Sigmoid colon (tissue), 7 donors: ENCODE data around the gene EMX2. TPM values are rescaled to one million over a fixed set of nuclear protein-coding genes. Genes with fewer than 3 reads are reported as not detected.
A peak's percentile ranks its signal among the peaks of the same experiment; 100 is the strongest.

Experiments used
- DNase-seq: peaks from one replicate; pipeline ENCODE4 v3.0.0-alpha.2; 2019
- H3K27ac ChIP-seq, 4 donors: fragments of 200-600 bp; sonication (generic); one replicate each; pipeline ENCODE4 v1.5.1; 2016 to 2019; ENCODE audit warnings: mild to moderate bottlenecking in 1 of 4
- H3K27me3 ChIP-seq, 3 donors: fragments of 200-600 bp; sonication (generic); one replicate each; pipeline ENCODE4 v1.5.1; 2019; ENCODE audit warnings: mild to moderate bottlenecking in 1 of 3
- H3K36me3 ChIP-seq, 4 donors: fragments of 200-600 bp; sonication (generic); one replicate each; pipeline ENCODE4 v1.5.1; 2016 to 2019
- H3K4me1 ChIP-seq, 4 donors: fragments of 200-600 bp; sonication (generic); one replicate each; pipeline ENCODE4 v1.5.1; 2017 to 2019
- H3K4me3 ChIP-seq, 4 donors: fragments of 200-600 bp; sonication (generic); one replicate each; pipeline ENCODE4 v1.5.1; 2017 to 2019; ENCODE audit warnings: mild to moderate bottlenecking in 2 of 4, moderate library complexity in 1 of 4
- H3K9me3 ChIP-seq, 4 donors: fragments of 200-600 bp in 3 of 4; sonication (generic) in 3 of 4; one replicate each; pipeline versions ENCODE4 v1.5.1 to v1.6.1; 2013 to 2019
- CTCF ChIP-seq, 4 experiments: fragments of 450-650 bp in 3 of 4; fragments of 200-600 bp in 1 of 4; IDR thresholded peaks; one replicate each; pipeline ENCODE4 v1.5.1; 2016 to 2019; ENCODE audit warnings: antibody characterized with exemption in 4 of 4, mild to moderate bottlenecking in 3 of 4, moderate library complexity in 2 of 4
- EP300 ChIP-seq, 4 donors: sonication (generic); formaldehyde crosslinking; IDR thresholded peaks; one replicate each; pipeline ENCODE4 v1.6.1; 2017; ENCODE audit warnings: antibody characterized with exemption in 4 of 4
- POLR2A ChIP-seq, 2 donors: fragments of 450-650 bp; IDR thresholded peaks; one replicate each; pipeline ENCODE4 v1.6.1; 2016; ENCODE audit warnings: antibody characterized with exemption in 2 of 2, mild to moderate bottlenecking in 2 of 2, moderate library complexity in 2 of 2
- POLR2AphosphoS5 ChIP-seq, 4 donors: sonication (generic); formaldehyde crosslinking; IDR thresholded peaks; one replicate each; pipeline ENCODE4 v1.6.1; 2017; ENCODE audit warnings: antibody characterized with exemption in 4 of 4
- WGBS, 2 donors: extraction: QIAGEN DNeasy Blood & Tissue Kit; methylation state at CpG; one replicate each; pipeline ENCODE4 v1.1.7; 2013; 5-methylcytosine and 5-hydroxymethylcytosine counted together
- intact Hi-C: fragments of 100-400 bp; cut with DNase I; formaldehyde crosslinking; loops from one replicate; pipeline ENCODE4 v1.15.1; 2023
- polyA plus RNA-seq, 3 donors: library from polyadenylated mRNA; stranded (reverse); fragments of 200-250 nt; gene quantifications; one replicate each; pipeline ENCODE4 v1.2.3, GENCODE V29; 2013
- total RNA-seq, 4 donors: library from RNA; depleted of rRNA; stranded (reverse); fragments of >200 nt; gene quantifications; one replicate each; pipeline ENCODE4 v1.1.0, GENCODE V29; 2016
- donor health status: healthy with polysubstance abuse.
- donor health status: Bipolar disorder and iron deficiency.
- donor health status: healthy.

EMX2 gene
- total and polyA plus RNA-seq, 7 donors, result 0.36 TPM; not detected in 6

GRCh38 chr10:117563780-117564179 is 21.2 kb downstream of the EMX2 start:
- Histone ChIP-seq H3K9me3 (no peaks in the 10 kb centered on the region), H3K27me3 (peaks cover 0 to 45% (median 0%) of the 10 kb centered on the region in 3 donors), H3K4me3 (no peak overlapping the region), H3K36me3 (no peaks in the 10 kb centered on the region), H3K4me1 (no peaks in the 10 kb centered on the region), H3K27ac (no peak overlapping the region)
- intact Hi-C loops, result no loop called here
- no peak for TF ChIP-seq CTCF (IDR thresholded peaks at IDR 0.05)
- no peak for TF ChIP-seq POLR2A (IDR thresholded peaks at IDR 0.05)
- no peak for TF ChIP-seq EP300 (IDR thresholded peaks at IDR 0.05)
- no peak for TF ChIP-seq POLR2AphosphoS5 (IDR thresholded peaks at IDR 0.05)
- no peak for DNase-seq
- WGBS, 2 donors, result 80 to 83% methylated on average over 10 of the region's 10 CpGs

- 40 to 48% methylated on average over 3 of the region's 3 CpGs for WGBS, 2 donors
- Histone ChIP-seq H3K27me3 (peaks cover 0 to 45% (median 0%) of the 10 kb centered on the region in 3 donors), H3K36me3 (no peaks in the 10 kb centered on the region), H3K4me3 (no peak overlapping the region), H3K4me1 (no peaks in the 10 kb centered on the region), H3K27ac (no peak overlapping the region), H3K9me3 (no peaks in the 10 kb centered on the region)
- intact Hi-C loops, result no loop called here
- no peak for DNase-seq
- TF ChIP-seq CTCF (IDR thresholded peaks at IDR 0.05), result no peak
- no peak for TF ChIP-seq POLR2AphosphoS5 (IDR thresholded peaks at IDR 0.05)
- TF ChIP-seq EP300 (IDR thresholded peaks at IDR 0.05), result no peak
- TF ChIP-seq POLR2A (IDR thresholded peaks at IDR 0.05), result no peak
Measured at GRCh38 chr10:117565068-117565467, 22.5 kb downstream of the EMX2 start.

- H3K36me3 ChIP-seq, result no peaks in the 10 kb centered on the region
- peak; percentile 39 for DNase-seq
- H3K27ac ChIP-seq, result no peak overlapping the region
- peaks cover 0 to 28% (median 0%) of the 10 kb centered on the region in 3 donors for H3K27me3 ChIP-seq
- no peaks in the 10 kb centered on the region for H3K9me3 ChIP-seq
- H3K4me3 ChIP-seq, result no peak overlapping the region
- intact Hi-C loops, result no loop called here
- no peak for TF ChIP-seq CTCF (IDR thresholded peaks at IDR 0.05)
- no peak for TF ChIP-seq POLR2AphosphoS5 (IDR thresholded peaks at IDR 0.05)
- TF ChIP-seq EP300 (IDR thresholded peaks at IDR 0.05), result no peak
- TF ChIP-seq POLR2A (IDR thresholded peaks at IDR 0.05), result no peak
- H3K4me1 ChIP-seq, result no peaks in the 10 kb centered on the region
- WGBS, 2 donors, result 78 to 80% methylated on average over 7 of the region's 7 CpGs
Measured at GRCh38 chr10:117568334-117568733, 25.8 kb downstream of the EMX2 start.

DNA sequence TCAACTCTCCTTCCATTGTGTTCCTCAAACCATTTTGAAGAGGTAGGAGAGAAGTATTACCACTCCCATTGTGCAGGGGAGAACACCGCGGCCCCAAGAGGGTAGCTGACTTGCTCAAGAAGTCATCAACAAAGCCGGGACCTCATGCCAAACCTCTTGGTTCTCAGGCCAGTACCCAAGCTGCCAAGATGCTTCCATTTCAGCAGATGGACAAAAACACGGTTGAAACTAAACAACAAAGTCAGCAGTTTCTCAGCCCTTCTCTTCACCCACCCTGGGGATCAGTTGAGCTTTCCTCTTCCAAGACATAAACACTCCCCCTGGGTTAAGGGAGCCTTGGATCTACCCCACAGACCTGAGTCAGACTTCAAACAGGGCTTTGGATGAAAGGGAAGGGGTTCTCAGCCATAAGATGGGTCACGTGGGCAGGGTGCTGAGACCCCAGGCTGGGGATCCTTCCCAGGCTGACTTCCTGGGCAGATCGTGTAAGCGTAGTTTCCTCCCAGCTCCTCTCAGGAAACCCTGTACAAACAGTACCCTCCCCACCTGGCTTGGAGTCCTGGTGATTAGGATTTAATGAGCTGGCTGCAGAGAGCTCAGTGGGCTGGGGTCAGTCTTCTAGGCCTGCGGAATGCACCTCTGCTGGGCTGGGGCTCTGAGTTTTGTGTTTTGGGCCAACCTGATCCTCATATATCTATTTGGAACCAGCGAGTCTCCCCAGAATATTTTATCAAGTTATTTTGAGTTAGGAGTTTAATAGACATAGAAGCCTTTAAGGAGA is 27.3 kb downstream of the EMX2 start:
- peak; percentile 26 for DNase-seq
- H3K36me3 ChIP-seq, result no peaks in the 10 kb centered on the region
- intact Hi-C loops, result no loop called here
- no peaks in the 10 kb centered on the region for H3K4me1 ChIP-seq
- H3K27ac ChIP-seq, result no peak overlapping the region
- peaks cover 0 to 18% (median 0%) of the 10 kb centered on the region in 3 donors for H3K27me3 ChIP-seq
- WGBS, 2 donors, result 47 to 53% methylated on average over 9 of the region's 9 CpGs
- H3K9me3 ChIP-seq, result no peaks in the 10 kb centered on the region
- no peak overlapping the region for H3K4me3 ChIP-seq
- no peak for TF ChIP-seq POLR2AphosphoS5 (IDR thresholded peaks at IDR 0.05)
- TF ChIP-seq POLR2A (IDR thresholded peaks at IDR 0.05), result no peak
- no peak for TF ChIP-seq EP300 (IDR thresholded peaks at IDR 0.05)
- TF ChIP-seq CTCF (IDR thresholded peaks at IDR 0.05), result no peak
